ENCODE results near the gene ARAP2.

Gene ARAP2

DNA sequence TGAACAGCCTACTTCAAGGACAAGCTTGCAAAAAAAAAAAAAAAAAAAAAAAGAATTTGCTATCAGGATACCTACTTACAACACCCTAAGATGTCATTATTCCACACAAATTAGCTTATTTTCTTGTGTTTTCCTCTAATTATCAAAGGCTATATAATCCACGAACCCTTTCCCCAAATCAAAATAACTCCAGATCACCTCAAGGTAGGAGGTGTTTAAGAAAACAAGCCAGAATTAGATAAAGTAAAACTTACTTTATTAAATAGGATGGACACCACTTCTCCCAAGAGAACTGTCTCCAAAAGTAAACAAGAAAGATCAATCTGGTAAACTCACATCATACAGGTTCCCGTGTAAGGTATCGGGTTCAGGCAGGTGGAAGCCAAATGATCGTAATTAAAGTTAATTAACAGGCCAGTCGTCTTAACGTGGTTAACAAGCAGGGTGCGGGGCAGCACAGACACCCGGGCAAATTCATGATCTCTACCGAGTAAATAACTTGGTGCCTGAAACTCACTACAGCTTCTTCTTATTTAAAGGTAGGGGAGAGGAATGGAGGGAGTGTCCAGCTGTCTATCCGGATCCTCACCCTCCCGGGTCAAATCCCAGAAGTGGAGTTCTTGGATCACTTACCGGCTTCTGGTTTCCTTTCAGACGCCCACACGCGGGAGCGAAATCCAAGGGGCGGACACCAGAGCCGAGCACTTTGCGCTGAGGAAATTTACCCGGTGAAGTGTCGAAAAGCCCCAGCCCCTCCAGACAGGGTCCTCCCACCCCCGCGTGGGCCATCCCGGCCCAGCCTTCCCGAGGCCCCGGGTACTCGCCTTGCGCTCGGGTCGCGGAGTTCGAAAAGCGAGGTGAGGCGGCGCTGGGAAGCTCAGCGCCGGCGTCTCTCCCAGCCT lies 708 bp downstream of the ARAP2 start:
- DNase-seq (ENCODE audit: low read depth) = peak; percentile 20
- peak overlapping the region; percentile 45 for H3K4me3 ChIP-seq (ENCODE audit: control insufficient read depth, low read depth, low read length)
- TF ChIP-seq, protein P1, sequence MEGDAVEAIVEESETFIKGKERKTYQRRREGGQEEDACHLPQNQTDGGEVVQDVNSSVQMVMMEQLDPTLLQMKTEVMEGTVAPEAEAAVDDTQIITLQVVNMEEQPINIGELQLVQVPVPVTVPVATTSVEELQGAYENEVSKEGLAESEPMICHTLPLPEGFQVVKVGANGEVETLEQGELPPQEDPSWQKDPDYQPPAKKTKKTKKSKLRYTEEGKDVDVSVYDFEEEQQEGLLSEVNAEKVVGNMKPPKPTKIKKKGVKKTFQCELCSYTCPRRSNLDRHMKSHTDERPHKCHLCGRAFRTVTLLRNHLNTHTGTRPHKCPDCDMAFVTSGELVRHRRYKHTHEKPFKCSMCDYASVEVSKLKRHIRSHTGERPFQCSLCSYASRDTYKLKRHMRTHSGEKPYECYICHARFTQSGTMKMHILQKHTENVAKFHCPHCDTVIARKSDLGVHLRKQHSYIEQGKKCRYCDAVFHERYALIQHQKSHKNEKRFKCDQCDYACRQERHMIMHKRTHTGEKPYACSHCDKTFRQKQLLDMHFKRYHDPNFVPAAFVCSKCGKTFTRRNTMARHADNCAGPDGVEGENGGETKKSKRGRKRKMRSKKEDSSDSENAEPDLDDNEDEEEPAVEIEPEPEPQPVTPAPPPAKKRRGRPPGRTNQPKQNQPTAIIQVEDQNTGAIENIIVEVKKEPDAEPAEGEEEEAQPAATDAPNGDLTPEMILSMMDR (conservative IDR thresholded peaks at IDR 0.05; ENCODE audit: control insufficient read depth, insufficient read depth, low read depth, low read length) = no peak

DNA sequence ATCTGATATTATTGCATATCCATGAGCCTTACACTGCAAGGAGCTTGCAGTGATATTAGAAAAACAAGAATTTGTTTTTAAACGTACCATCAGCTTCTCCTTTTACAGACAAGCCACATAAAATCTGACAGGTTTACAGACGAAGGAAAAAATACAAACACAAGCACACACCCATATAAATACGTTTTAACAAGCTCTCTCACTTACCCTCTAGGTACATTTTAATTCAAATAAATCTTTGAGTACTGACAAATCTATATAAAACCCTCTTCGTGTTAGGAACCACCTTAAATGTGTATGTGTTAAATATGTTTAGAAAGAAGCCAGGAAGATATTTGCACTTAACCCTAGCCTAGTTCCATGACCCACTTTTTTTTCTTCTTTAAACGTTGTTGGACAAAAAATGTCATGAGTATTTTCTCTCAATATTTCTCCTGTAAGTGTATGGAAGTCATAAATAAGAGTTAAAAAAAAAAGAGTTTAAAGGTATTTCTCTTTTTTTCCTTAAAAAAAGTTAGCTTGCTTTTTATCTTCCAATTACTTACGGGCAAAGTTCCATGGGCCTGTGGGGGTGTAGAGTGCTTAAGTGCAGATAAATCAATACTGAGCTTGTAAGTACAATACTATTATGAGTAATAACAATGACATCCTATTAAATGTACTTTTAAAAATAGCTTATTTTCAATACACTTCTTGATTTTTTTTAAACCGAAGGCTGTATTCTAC lies 1.5 kb downstream of the ARAP2 start:
- TF ChIP-seq, protein P1 (conservative IDR thresholded peaks at IDR 0.05; ENCODE audit: control insufficient read depth, insufficient read depth, low read depth, low read length) = no peak
- H3K4me3 ChIP-seq (ENCODE audit: control insufficient read depth, low read depth, low read length) = no peak overlapping the region
- DNase-seq (ENCODE audit: low read depth) = no peak

DNA sequence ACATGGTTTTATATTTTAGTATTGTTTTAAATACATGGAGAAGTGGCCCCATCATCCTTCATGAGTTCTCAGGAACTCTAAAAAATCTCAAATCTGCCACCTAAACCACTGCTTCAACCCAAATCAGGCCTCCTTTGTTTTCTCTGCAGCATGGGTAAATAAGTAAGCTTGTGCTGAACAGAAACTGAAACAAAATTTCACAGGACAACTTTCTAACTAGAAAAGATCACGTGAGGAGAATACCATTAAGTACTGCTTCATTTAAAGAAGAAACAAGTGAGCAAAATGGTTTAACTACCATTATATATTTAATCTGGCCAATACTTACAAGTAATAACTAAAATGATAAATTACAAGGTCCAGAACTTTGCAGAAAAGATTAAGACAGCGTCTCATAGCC lies 2.5 kb downstream of the ARAP2 start:
- DNase-seq (ENCODE audit: low read depth) = no peak
- no peak overlapping the region for H3K4me3 ChIP-seq (ENCODE audit: control insufficient read depth, low read depth, low read length)
- TF ChIP-seq, protein P1 (conservative IDR thresholded peaks at IDR 0.05; ENCODE audit: control insufficient read depth, insufficient read depth, low read depth, low read length) = no peak

DNA sequence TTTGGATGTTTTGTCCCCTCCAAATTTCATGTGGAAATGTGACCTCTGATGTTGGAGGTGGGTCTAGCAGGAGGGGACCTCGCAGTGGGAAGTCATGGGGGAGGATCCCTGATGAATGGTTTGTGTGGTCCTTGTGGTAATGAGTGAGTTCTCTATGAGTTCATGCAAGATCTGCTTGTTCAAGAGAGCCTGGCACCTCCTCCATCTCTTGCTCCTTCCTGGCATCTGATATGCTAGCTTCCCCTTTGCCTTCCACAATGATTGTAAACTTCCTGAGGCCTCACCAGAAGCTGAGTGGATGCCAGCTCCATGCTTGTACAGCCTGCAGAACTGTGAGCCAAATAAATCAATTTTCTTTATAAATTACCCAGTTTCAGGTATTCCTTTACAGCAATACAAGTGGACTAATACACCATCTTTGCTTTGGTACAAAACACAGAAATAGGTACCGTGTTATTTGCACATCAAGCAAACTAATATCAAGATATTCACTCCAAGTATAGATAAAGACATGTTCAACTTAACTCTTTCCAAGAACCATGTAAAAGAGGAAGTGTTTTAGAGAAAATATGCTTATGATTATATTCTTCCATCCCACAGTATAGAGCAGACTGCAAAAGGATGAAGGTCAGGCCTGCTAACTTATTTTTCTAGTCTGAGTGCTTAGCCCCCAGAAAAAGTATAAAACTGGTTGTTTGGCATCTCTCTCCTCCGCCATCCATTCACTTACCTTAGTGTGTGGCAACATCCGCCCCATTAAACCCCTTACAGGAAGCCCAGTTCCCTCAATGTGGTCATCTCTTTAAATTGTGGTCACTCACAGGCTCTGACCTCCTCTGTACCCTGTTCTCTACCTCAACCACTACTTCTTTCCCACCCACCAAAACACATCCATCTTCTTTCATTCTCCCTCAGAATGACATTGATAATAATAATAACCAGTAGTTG lies 6.7 kb downstream of the ARAP2 start:
- H3K4me3 ChIP-seq (ENCODE audit: control insufficient read depth, low read depth, low read length) = no peak overlapping the region
- TF ChIP-seq, protein P1 (conservative IDR thresholded peaks at IDR 0.05; ENCODE audit: control insufficient read depth, insufficient read depth, low read depth, low read length) = no peak
- no peak for DNase-seq (ENCODE audit: low read depth)

DNA sequence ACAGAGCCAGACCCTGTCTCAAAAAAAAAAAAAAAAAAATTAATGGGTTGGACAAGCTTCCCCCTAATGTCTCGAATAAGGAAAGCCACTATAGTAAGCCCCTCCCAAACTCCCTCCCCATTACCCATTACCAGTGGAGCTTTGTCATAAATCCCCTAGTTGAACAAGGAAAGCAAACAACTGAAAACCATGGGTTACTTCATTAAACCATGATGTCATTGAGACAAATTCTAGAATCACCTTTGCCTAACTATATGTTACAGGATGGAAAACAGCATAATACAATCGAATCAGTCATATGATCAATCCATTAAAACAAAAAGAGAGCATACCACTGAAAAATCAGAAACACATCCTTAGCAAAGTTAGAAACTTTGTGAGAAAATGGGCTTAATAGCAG lies 8.2 kb downstream of the ARAP2 start:
- no peak for DNase-seq (ENCODE audit: low read depth)

More for the DNA sequence above, 8.2 kb downstream of the ARAP2 start:
- TF ChIP-seq, protein P1 (conservative IDR thresholded peaks at IDR 0.05; ENCODE audit: control insufficient read depth, insufficient read depth, low read depth, low read length) = no peak
- no peak overlapping the region for H3K4me3 ChIP-seq (ENCODE audit: control insufficient read depth, low read depth, low read length)
